Activated CD4-positive, alpha-beta T cell treated with anti-CD3 and anti-CD28 coated beads for 4 hours (primary cell): ENCODE results near the gene IFT122.
A peak's percentile ranks its signal among the peaks of the same experiment; 100 is the strongest.

Experiments used
- DNase-seq, 2 donors: peaks; one replicate each; pipeline ENCODE4 v3.0.0-alpha.2; 2020

IFT122 gene

GRCh38 chr3:129415378-129415777, 24.6 kb upstream of the IFT122 start:
- DNase-seq: no peak

- no peak for DNase-seq
Observed at GRCh38 chr3:129415830-129416229, 24.2 kb upstream of the IFT122 start.

DNA sequence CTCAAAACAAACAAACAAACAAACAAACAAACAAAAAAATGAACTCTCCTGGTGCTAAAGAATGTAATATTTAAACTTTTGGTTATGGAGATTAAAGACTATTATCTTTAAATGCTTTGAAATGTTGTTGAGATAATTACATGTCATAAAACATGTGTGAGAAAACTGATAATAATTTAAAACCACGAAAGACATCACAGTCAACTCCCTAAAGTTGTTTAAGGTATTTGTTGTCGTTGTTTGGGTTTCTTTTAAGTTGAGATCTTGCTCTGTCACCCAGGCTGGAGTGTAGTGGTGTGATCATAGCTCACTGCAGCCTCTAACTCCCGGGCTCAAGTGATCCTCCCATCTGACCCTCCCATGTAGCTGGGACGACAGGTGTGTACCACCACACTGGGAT, 23.6 kb upstream of the IFT122 start:
- DNase-seq: no peak

- DNase-seq: no peak
Observed at GRCh38 chr3:129417326-129417725, 22.7 kb upstream of the IFT122 start.

- DNase-seq: no peak
Observed at GRCh38 chr3:129418041-129418973, 21.7 kb upstream of the IFT122 start.

DNA sequence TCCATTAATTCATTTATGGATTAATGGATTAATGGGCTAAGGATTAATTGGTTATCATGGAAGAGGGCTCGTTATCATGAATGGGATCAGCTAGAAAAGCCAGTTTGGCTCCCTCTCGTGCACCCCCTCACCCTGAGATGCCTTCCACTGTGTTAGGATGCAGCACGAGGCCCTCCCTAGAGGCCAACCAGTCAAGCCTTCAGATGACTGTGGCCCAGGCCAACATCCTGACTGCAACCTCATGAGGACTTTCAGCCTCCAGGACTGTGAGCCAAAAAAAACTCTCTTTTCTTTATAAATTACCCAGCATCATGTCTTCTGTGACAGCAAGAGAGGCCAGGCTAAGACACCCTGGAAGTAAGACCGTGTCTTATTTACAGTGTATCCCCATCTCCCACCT, 20.5 kb upstream of the IFT122 start:
- DNase-seq: no peak

DNA sequence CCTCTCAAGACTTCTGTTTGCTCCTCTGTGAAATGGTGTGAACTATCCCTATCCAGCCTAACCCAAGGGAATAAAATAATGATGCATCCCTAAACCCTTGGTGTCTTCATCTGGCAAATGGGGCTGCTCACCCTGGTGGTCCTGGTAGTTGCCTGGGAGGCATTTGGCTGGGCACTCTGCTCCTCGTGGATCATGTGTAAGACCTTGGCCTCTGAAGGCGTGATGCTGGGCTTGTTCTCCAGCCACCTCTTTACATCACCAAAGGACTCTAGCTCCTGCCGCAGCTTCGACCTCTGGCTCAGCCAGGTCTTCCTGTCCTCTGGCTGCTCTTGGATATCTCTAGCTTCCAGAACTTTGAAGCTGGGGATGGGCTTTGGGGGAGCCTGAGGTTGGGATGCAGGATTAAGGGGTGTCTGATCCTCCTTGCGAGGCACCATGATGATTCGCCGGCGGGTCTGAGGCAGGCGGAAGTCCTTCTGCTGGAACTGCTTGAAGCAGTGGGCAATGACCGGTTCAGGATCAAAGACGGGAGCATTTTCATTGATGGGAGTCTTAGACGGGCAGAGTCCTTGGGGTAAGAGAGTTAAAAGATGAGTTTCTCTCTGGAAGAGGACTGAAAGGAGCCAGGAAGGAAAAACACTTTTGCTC, 18.7 kb upstream of the IFT122 start:
- DNase-seq: no peak

DNA sequence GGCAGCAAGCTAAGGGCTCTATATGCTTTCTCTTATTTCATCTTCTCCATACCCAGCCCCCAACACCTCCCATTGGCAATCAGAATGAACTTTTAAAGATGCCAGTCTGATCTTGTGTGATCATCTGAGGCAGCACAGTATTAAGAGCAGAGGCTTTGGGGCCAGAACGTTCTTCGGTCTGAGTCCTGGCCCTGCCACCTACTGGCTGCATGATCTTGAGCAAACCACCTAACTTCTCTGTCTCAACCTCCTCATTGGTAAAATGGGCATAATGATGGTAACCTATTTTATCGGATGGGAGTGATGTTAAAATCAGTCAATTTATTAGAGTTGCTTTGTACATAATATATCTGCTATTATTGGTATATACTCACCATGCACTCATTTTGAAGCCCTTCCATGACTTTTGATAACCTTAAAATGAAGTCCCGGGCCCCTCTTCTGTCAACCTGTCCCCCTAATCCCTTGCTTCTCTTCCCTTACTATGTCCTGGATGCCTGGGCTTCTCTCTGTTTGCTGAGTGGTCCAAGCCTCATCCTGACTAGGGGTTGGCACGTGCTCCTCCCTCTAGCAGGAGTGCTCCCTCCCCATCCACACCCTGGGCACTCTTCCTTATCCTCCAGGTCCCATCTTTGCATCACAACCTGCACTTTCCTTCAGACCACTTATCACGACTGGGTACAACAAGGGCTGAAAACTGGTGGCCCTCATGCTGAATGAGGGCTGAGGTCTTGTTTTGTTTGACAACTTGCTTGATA, 17.9 kb upstream of the IFT122 start:
- DNase-seq: no peak

GRCh38 chr3:129422897-129423296, 17.1 kb upstream of the IFT122 start:
- no peak for DNase-seq

- DNase-seq: no peak
Observed at GRCh38 chr3:129424185-129424841, 15.7 kb upstream of the IFT122 start.

- DNase-seq: no peak
Observed at GRCh38 chr3:129425213-129425612, 14.8 kb upstream of the IFT122 start.

GRCh38 chr3:129425619-129426018, 14.4 kb upstream of the IFT122 start:
- DNase-seq: no peak

DNA sequence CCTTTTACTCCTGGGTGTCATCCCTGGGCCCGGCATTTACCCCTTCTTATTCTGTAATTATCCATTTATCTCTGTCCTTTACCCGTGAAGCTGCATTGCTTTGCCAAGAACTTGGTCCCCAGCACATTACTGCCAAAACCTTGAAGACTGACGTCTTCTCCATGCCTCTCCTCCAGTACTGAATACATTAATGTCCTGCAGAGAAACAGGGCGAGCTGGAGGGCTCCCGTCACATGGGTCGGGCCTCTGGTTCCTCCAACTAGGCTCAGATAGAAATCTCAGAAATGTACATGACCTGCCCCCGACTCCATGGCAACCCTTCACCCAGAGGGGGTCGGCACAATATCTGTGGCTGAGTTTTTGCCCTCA, 12.0 kb upstream of the IFT122 start:
- no peak for DNase-seq

DNA sequence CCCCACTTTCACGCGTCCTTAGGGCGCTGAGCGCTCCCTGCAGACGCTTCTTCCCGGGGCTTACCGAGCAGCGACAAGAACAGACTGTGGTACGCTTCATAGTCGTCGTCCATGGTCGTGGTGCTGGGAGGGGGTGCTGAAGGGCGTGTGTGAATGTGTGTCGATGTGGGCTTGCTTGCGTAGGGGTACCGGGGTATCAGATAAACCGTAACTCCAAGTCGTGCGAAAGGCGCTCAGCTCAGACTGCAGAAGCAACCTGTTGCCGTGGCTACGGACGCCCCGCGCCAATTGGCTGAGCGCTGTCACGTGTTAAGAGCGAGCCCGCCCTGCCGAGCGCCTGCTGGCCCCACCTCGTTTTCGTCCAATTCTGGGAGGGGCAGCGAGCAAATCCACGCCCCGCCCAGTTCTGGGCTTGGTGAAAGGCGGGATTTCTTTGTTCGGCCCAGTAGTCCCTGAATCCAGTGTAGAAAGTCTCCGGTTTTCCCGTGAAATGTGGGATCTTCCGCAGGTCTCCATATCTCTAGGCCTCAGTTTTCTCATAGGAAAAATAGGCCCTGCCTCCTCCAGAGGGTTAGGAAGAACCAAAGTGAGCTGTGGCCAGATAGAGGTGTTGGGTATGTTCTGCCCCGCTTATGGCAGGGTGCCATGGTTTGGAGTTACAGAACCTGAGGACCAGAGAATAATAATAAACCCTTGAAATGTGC, 11.5 kb upstream of the IFT122 start, which contains the start of gene EFCAB12:
Gene EFCAB12 (minus strand): TSS at position 261 of the 704 bp plus-strand sequence. CDS start 148 bp downstream, at position 113.
- DNase-seq: peak; percentile 82 to 89

DNA sequence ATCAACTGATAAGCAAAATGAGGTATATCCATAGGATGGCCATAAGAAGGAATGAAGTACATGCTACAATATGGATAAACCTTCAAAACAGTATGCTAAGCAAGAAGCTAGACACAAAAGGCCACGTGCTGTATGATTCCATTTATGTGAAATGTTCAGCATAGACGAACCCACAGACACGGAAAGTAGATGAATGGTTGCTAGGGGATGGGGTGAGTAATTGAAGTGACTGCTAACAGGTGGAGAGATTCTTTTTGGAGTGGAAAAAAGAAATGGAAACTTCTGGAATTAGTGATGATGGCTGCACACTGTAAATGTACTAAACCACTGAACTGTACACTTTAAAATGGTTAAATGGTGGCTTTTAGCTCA, 11.0 kb upstream of the IFT122 start:
- DNase-seq: no peak

DNA sequence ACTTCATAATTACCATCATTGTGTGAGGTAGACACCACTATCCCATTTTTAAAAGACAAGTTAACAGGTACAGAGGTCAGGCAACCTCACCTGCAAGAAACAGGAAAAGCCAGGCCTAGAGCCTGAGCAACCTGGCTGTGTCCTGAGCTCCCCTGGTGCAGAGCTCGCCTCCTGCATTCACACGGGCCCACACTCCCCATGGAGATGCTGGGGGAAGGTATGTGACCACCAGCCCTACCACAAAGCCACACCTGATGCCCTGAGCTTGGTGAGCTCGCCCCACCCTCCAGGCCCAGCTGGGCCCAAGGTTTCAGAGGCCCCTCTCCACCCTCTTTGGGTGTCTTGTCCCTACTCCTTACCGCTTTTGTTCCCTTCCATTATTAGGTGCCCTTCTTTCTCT, 10.4 kb upstream of the IFT122 start:
- DNase-seq: no peak

- no peak for DNase-seq
Observed at GRCh38 chr3:129432036-129432435, 8.0 kb upstream of the IFT122 start.

GRCh38 chr3:129432671-129433070, 7.4 kb upstream of the IFT122 start:
- no peak for DNase-seq

DNA sequence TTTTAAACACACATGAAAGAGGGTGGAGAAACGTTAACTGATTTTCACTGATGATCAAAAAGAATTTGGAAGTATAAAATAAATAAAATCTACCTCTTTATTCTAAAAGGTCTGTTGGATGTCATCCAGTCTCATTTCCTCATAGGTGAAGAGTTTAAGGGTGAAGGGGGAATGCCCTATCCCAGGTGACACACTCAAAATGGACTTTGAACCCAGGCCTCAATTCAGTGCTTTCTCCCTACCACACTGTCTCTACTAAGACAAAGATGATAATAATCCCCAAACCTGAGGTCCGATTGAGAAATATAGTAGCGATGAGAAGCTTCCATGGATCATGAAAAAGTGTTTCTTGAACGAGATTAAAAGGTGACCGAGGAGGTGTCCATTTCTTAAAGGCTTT, 6.5 kb upstream of the IFT122 start:
- DNase-seq: no peak

GRCh38 chr3:129434140-129434539, 5.9 kb upstream of the IFT122 start:
- DNase-seq: no peak

DNA sequence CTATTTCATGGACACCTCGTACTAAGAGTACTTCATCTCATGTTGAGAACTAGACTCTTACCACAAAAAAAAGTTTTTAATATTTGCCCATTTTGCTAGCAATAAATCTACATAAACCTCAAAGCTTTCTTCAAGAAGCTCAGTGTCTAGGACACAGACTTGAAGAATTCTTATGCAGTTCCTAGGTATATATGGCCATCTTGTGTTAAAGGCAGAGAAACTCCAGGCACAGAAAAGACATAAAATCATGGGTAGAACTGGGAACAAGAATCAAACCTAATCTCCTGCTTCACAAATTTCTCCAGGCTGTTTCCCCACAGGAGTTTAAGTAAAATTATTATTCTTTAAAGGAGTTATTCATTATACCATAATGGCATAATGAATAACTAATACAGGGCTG, 4.7 kb upstream of the IFT122 start:
- no peak for DNase-seq

GRCh38 chr3:129439226-129439816, 703 bp upstream of the IFT122 start:
- DNase-seq: peak; percentile 38 to 41
